Mesothelial cell of epicardium (in vitro differentiated cells): ENCODE data around the gene GALNT2. TPM values are rescaled to one million over a fixed set of nuclear protein-coding genes. Genes with fewer than 3 reads are reported as not detected.
A peak's percentile ranks its signal among the peaks of the same experiment; 100 is the strongest.

Experiments
- DNase-seq, 2 experiments: peaks; one replicate each; pipeline ENCODE4 v3.0.0; 2021; ENCODE audit warnings: low spot score in 2 of 2; ENCODE audit not compliant: unreplicated experiment in 2 of 2
- H3K27ac Mint-ChIP-seq: 2 replicates; pipeline ENCODE4 v1.8.0; 2021; ENCODE audit warnings: mixed read lengths
- H3K27me3 Mint-ChIP-seq: 2 replicates; pipeline ENCODE4 v1.8.0; 2021; ENCODE audit warnings: low read depth, mixed read lengths
- H3K36me3 Mint-ChIP-seq: 2 replicates; pipeline ENCODE4 v1.8.0; 2021; ENCODE audit warnings: mixed read lengths
- H3K4me1 Mint-ChIP-seq: 2 replicates; pipeline ENCODE4 v1.8.0; 2021; ENCODE audit warnings: mixed read lengths
- H3K4me3 Mint-ChIP-seq: 2 replicates; pipeline ENCODE4 v1.8.0; 2021; ENCODE audit warnings: mild to moderate bottlenecking, moderate library complexity, mixed read lengths
- H3K9me3 Mint-ChIP-seq: 2 replicates; pipeline ENCODE4 v1.8.0; 2021; ENCODE audit warnings: mixed read lengths
- total RNA-seq: library from RNA; stranded (reverse); gene quantifications from 3 replicates; pipeline ENCODE4 v1.2.1, GENCODE V29; 2021
- TF ChIP-seq, protein P1 (sequence below): fragments of 200-600 bp; sonication (generic); IDR thresholded peaks from one replicate; pipeline ENCODE4 v1.5.0; 2021; ENCODE audit warnings: antibody characterized with exemption; ENCODE audit not compliant: unreplicated experiment

GALNT2 gene
- total RNA-seq, 1 donor from 2014 or later = 48.3 TPM

DNA sequence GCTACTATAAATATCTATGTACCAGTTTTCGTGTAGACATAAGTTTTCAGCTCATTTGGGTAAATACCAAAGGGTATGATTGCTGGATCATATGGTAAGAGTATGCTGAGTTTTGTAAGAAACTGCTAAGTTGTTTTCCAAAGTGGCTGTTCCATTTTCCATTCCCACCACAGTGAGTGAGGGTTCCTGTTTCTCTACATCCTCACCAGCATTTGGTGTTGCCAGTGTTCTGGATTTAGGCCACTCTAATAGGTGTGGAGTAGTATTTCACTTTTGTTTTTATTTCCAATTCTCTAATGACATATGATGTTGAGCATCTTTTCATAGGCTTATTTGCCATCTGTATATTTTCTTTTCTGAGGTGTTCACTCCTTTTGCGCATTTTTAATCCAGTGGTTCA, 112.2 kb downstream of the GALNT2 start:
- Mint-ChIP-seq H3K9me3 (no peaks in the 10 kb centered on the region), H3K27me3 (no peaks in the 10 kb centered on the region), H3K36me3 (peaks cover 18% of the 10 kb centered on the region), H3K4me3 (no peak overlapping the region), H3K27ac (no peak overlapping the region), H3K4me1 (no peaks in the 10 kb centered on the region)
- TF ChIP-seq, protein P1, sequence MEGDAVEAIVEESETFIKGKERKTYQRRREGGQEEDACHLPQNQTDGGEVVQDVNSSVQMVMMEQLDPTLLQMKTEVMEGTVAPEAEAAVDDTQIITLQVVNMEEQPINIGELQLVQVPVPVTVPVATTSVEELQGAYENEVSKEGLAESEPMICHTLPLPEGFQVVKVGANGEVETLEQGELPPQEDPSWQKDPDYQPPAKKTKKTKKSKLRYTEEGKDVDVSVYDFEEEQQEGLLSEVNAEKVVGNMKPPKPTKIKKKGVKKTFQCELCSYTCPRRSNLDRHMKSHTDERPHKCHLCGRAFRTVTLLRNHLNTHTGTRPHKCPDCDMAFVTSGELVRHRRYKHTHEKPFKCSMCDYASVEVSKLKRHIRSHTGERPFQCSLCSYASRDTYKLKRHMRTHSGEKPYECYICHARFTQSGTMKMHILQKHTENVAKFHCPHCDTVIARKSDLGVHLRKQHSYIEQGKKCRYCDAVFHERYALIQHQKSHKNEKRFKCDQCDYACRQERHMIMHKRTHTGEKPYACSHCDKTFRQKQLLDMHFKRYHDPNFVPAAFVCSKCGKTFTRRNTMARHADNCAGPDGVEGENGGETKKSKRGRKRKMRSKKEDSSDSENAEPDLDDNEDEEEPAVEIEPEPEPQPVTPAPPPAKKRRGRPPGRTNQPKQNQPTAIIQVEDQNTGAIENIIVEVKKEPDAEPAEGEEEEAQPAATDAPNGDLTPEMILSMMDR = no peak
- DNase-seq = no peak

DNA sequence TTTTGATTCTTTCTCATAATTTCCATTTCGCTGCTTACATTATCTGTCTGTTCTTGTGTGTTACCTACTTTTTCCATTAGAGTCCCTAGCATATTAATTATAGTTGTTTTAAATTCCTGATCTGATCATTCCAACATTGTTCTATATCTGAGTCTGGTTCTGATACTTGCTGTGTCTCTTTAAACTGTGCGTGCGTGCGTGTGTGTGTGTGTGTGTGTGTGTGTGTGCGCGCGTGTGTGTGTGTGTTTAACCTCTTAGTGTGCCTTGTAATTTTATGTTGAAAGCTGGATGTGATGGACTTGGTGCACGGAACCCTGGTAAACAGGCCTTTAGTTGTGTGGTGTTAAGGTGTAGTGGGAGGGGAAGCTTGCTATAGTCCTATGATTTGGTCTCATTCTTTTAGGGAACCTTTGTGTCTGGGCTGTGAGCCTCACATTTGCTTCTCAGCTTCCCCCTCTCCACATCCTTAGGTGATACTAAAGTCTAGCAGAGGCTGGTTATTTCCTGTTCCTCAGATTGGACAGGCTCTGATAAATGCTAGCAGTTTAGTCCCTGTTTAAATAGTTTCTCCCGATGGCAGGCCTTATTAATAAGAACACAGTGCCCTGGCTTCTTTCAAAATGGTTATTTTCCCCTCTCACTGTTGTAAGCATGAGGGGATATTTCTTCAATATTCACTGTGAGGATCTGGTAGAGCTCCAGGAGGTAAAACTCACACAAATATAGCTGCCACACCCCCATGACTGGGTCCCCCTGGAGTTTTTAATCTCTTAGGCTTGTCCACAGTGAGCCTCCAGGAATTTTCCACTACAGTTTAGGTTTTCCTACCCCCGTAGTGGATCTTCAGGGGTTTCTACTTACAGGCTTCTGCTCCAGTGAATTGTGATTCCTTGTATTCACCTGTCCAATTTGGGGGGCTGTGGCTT, 118.3 kb downstream of the GALNT2 start:
- DNase-seq = no peak
- peaks cover 20% of the 10 kb centered on the region for H3K4me1 Mint-ChIP-seq
- peaks cover 9% of the 10 kb centered on the region for H3K36me3 Mint-ChIP-seq
- TF ChIP-seq, protein P1 = no peak
- no peak overlapping the region for H3K4me3 Mint-ChIP-seq
- no peaks in the 10 kb centered on the region for H3K27me3 Mint-ChIP-seq
- H3K9me3 Mint-ChIP-seq = peaks cover 8% of the 10 kb centered on the region
- no peak overlapping the region for H3K27ac Mint-ChIP-seq

DNA sequence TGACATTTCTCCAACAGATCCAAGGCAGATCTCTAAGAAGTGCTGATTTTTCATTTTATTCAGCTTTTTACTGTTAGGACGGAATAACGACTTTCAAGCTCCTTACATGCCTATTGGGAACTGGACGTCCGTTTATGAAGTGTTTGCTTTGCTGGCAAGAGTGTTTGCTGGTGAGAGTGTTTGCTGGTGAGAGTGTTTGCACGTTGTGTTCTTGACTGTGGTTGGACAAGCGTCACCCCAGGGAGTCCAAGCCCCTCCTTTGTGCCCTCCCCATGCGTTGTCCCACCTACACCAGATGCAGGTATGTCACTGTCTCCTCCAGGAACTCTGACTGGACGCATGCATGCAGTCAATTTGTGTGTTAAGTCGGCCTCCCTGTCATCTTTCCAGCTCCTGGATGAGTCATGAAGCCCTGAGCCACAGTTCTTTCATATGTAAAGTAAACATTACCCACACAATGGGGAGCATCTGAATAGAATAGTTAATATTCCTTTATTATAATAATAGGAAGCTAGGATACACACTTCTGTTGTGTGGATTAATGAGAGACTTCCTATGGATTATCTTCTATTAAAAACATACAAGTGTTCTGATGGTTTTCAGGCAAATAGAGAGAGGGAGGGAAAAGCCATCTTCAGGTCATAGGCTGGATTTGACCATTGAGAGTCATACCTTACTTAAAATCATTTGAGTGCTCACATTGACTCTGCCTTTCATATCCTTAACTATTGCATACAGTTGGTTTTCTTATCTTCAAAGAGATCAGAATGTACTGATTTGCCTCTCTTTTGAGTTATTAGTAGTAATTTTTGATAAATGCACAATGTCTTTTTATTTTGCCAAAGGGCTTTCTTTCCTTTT, 119.2 kb downstream of the GALNT2 start:
- no peaks in the 10 kb centered on the region for H3K27me3 Mint-ChIP-seq
- H3K4me3 Mint-ChIP-seq = no peak overlapping the region
- no peak for DNase-seq
- H3K9me3 Mint-ChIP-seq = peaks cover 8% of the 10 kb centered on the region
- TF ChIP-seq, protein P1 = no peak
- peak overlapping the region; percentile 27 for H3K27ac Mint-ChIP-seq
- H3K4me1 Mint-ChIP-seq = peaks cover 22% of the 10 kb centered on the region
- H3K36me3 Mint-ChIP-seq = peaks cover 7% of the 10 kb centered on the region

DNA sequence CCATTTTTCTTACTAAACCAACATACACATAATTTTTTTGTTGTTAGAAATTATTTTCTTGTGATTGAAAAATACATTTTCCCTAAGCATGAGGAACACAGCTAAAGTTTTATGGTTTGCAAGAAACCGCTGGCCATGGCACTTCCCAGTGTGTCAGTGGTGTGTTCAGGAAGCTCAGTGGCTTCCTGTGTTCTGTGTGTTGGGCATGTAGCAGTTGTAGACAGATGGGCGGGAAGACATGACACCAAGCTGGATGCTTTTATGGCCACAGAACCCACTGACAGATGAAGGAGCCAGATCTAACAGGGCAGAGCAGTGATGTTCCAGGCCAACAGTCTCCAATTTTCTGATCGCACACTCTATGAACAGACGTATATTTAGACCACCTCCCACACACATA, 119.8 kb downstream of the GALNT2 start:
- peak overlapping the region; percentile 18 for H3K27ac Mint-ChIP-seq

DNA sequence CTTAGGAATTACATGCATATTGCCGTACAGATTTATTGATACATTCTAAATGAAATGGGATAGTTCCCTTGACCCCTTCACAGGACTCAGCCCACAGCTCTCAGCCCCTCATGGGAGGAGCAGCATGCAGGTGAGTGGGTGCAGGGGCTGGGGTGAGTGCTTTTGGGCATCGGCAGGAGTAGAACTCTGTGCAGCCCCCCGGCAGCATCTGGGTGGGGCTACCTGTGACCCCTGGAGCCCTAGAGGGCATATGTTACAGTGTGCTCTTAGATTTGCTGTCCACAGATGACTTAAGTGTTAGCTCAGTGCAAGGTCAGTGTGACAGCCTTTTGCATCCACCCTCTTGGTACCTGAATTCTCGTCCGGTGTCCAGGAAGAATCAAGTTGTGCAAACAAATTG, 120.3 kb downstream of the GALNT2 start:
- no peak for DNase-seq
- Mint-ChIP-seq H3K36me3 (peaks cover 7% of the 10 kb centered on the region), H3K27me3 (no peaks in the 10 kb centered on the region), H3K4me3 (no peak overlapping the region), H3K9me3 (peaks cover 8% of the 10 kb centered on the region), H3K4me1 (peaks cover 23% of the 10 kb centered on the region), H3K27ac (no peak overlapping the region)
- TF ChIP-seq, protein P1 = no peak

More for the DNA sequence above, 119.8 kb downstream of the GALNT2 start:
- Mint-ChIP-seq H3K4me1 (peaks cover 23% of the 10 kb centered on the region), H3K36me3 (peaks cover 7% of the 10 kb centered on the region), H3K9me3 (peaks cover 8% of the 10 kb centered on the region), H3K4me3 (no peak overlapping the region), H3K27me3 (no peaks in the 10 kb centered on the region)
- DNase-seq = no peak
- TF ChIP-seq, protein P1 = no peak
